ENCODE measurements around the gene RNF135. TPM values are rescaled to one million over a fixed set of nuclear protein-coding genes. Genes with fewer than 3 reads are reported as not detected.
"Not testable (repeated sequence)": the region's sequence is repeated elsewhere in the genome, so short reads cannot be mapped to it uniquely, and the experiment has no call there.

The RNF135 gene
- total RNA-seq, 2 experiments from 2014 or later: 0.29 TPM; not detected in 1

GRCh38 chr17:30975042-30975820 lies 4.4 kb downstream of the RNF135 start:
- Histone ChIP-seq H3K4me2 (ENCODE audit: low read length) (no peak overlapping the region), H4K20me1 (ENCODE audit: insufficient read depth, low read length) (no peaks in the 10 kb centered on the region), H3K79me2 (ENCODE audit: insufficient read depth, low read depth, low read length) (no peaks in the 10 kb centered on the region), H3K9me2 (ENCODE audit: insufficient read depth, low read length) (no peaks in the 10 kb centered on the region), H2AFZ (ENCODE audit: low read length) (no peak overlapping the region), H3K4me1 (ENCODE audit: insufficient read depth, low read length, poor library complexity, severe bottlenecking) (peaks cover 17% of the 10 kb centered on the region), H3K9me3 (ENCODE audit: low read length) (peaks cover 9% of the 10 kb centered on the region; the same call in 1 of the 2 replicates), H3K4me3 (ENCODE audit: low read depth, low read length, poor library complexity, severe bottlenecking) (no peak overlapping the region), H3K27ac (ENCODE audit: low read depth, low read length, poor library complexity, severe bottlenecking) (no peak overlapping the region), H3K36me3 (ENCODE audit: insufficient read depth, low read length) (no peaks in the 10 kb centered on the region)
- intact Hi-C loops (cut with micrococcal nuclease; ENCODE audit: unreplicated experiment): no loop called here
- DNase-seq (ENCODE audit: low spot score): no peak
- TF ChIP-seq EZH2phosphoT487 (IDR thresholded peaks at IDR 0.05; ENCODE audit: borderline replicate concordance, low read depth, low read length) (no peak), CTCF (conservative IDR thresholded peaks at IDR 0.05; ENCODE audit: low read length) (no peak)
- BruUV-seq (replicated peaks): no TSS peak
- CTCF ChIA-PET (ENCODE audit: unreplicated experiment): no interaction called here
- POLR2A ChIA-PET: interaction anchor here (0.5 to 0.7 kb wide), 2 partner anchors 12 to 391 kb away, joined by 3 read pairs; no protein-coding TSS in a partner anchor

- H3K79me2 ChIP-seq (ENCODE audit: insufficient read depth, low read depth, low read length); CTCF ChIA-PET (ENCODE audit: unreplicated experiment); BruUV-seq (replicated peaks); H3K4me2 ChIP-seq (ENCODE audit: low read length); H2AFZ ChIP-seq (ENCODE audit: low read length); DNase-seq (ENCODE audit: low spot score); H3K9me3 ChIP-seq (ENCODE audit: low read length); intact Hi-C loops (cut with micrococcal nuclease; ENCODE audit: unreplicated experiment); H3K36me3 ChIP-seq (ENCODE audit: insufficient read depth, low read length); POLR2A ChIA-PET; H3K9me2 ChIP-seq (ENCODE audit: insufficient read depth, low read length); H4K20me1 ChIP-seq (ENCODE audit: insufficient read depth, low read length); H3K4me3 ChIP-seq (ENCODE audit: low read depth, low read length, poor library complexity, severe bottlenecking); H3K4me1 ChIP-seq (ENCODE audit: insufficient read depth, low read length, poor library complexity, severe bottlenecking); H3K27ac ChIP-seq (ENCODE audit: low read depth, low read length, poor library complexity, severe bottlenecking): not testable (repeated sequence)
Measured at GRCh38 chr17:30979919-30980318, 9.1 kb downstream of the RNF135 start.

GRCh38 chr17:30981531-30982519 lies 11.0 kb downstream of the RNF135 start:
- Histone ChIP-seq H3K9me2 (ENCODE audit: insufficient read depth, low read length) (no peaks in the 10 kb centered on the region), H3K9me3 (ENCODE audit: low read length) (no peaks in the 10 kb centered on the region), H3K4me3 (ENCODE audit: low read depth, low read length, poor library complexity, severe bottlenecking) (no peak overlapping the region), H4K20me1 (ENCODE audit: insufficient read depth, low read length) (no peaks in the 10 kb centered on the region), H3K4me2 (ENCODE audit: low read length) (no peak overlapping the region), H3K27ac (ENCODE audit: low read depth, low read length, poor library complexity, severe bottlenecking) (no peak overlapping the region), H3K4me1 (ENCODE audit: insufficient read depth, low read length, poor library complexity, severe bottlenecking) (no peaks in the 10 kb centered on the region), H3K36me3 (ENCODE audit: insufficient read depth, low read length) (no peaks in the 10 kb centered on the region), H3K79me2 (ENCODE audit: insufficient read depth, low read depth, low read length) (no peaks in the 10 kb centered on the region), H2AFZ (ENCODE audit: low read length) (no peak overlapping the region)
- TF ChIP-seq EZH2phosphoT487 (IDR thresholded peaks at IDR 0.05; ENCODE audit: borderline replicate concordance, low read depth, low read length) (no peak), CTCF (conservative IDR thresholded peaks at IDR 0.05; ENCODE audit: low read length) (no peak)
- DNase-seq (ENCODE audit: low spot score): no peak
- intact Hi-C loops (cut with micrococcal nuclease; ENCODE audit: unreplicated experiment): no loop called here
- ChIA-PET POLR2A (no interaction called here), CTCF (ENCODE audit: unreplicated experiment) (no interaction called here)
- BruUV-seq (replicated peaks): no TSS peak

Data from OCI-LY7 (cell line).